GM18870 (cell line): ENCODE data around the gene GPC5.

Experiments used
- ATAC-seq: cut with Tn5 transposase; IDR thresholded peaks from one replicate; pipeline ENCODE4 v1.9.1; 2021; ENCODE audit warnings: moderate library complexity; ENCODE audit not compliant: unreplicated experiment

GPC5 gene

GRCh38 chr13:91701975-91702374 is 303.6 kb downstream of the GPC5 start:
- ATAC-seq: no peak

GRCh38 chr13:91702411-91702810 is 304.0 kb downstream of the GPC5 start:
- no peak for ATAC-seq

- ATAC-seq: no peak
These were observed 306.0 kb downstream of the GPC5 start for GRCh38 chr13:91704398-91704797.

GRCh38 chr13:91708558-91708957 is 310.1 kb downstream of the GPC5 start:
- no peak for ATAC-seq

GRCh38 chr13:91709180-91709579 is 310.8 kb downstream of the GPC5 start:
- ATAC-seq: no peak

GRCh38 chr13:91710733-91711132 is 312.3 kb downstream of the GPC5 start:
- no peak for ATAC-seq

GRCh38 chr13:91714855-91715254 is 316.4 kb downstream of the GPC5 start:
- ATAC-seq: no peak

- ATAC-seq: no peak
These were observed 318.1 kb downstream of the GPC5 start for GRCh38 chr13:91716436-91717065.

GRCh38 chr13:91719033-91719432 is 320.6 kb downstream of the GPC5 start:
- no peak for ATAC-seq

- ATAC-seq: no peak
These were observed 323.0 kb downstream of the GPC5 start for GRCh38 chr13:91721413-91721812.

GRCh38 chr13:91722267-91722884 is 324.0 kb downstream of the GPC5 start:
- ATAC-seq: no peak

GRCh38 chr13:91724591-91724990 is 326.2 kb downstream of the GPC5 start:
- ATAC-seq: no peak

GRCh38 chr13:91725646-91726045 is 327.2 kb downstream of the GPC5 start:
- no peak for ATAC-seq

GRCh38 chr13:91726671-91727070 is 328.2 kb downstream of the GPC5 start:
- ATAC-seq: no peak

- ATAC-seq: no peak
These were observed 331.4 kb downstream of the GPC5 start for GRCh38 chr13:91729859-91730258.

- no peak for ATAC-seq
These were observed 341.3 kb downstream of the GPC5 start for GRCh38 chr13:91739751-91740150.

GRCh38 chr13:91740756-91741155 is 342.3 kb downstream of the GPC5 start:
- no peak for ATAC-seq

GRCh38 chr13:91741925-91742324 is 343.5 kb downstream of the GPC5 start:
- ATAC-seq: no peak

GRCh38 chr13:91744284-91744683 is 345.9 kb downstream of the GPC5 start:
- ATAC-seq: no peak

- no peak for ATAC-seq
These were observed 347.5 kb downstream of the GPC5 start for GRCh38 chr13:91745967-91746366.

GRCh38 chr13:91747186-91747585 is 348.8 kb downstream of the GPC5 start:
- no peak for ATAC-seq

- no peak for ATAC-seq
These were observed 350.1 kb downstream of the GPC5 start for GRCh38 chr13:91748416-91749089.
